IPS-18a (cell line): ENCODE data around the gene MOAP1.
"Not testable (repeated sequence)": the region's sequence is repeated elsewhere in the genome, so short reads cannot be mapped to it uniquely, and the experiment has no call there.

Experiments used
- H3K27ac ChIP-seq: one replicate; pipeline ENCODE4 v1.5.1; 2013; ENCODE audit warnings: low read length
- H3K27me3 ChIP-seq: one replicate; pipeline ENCODE4 v1.6.1; 2013; ENCODE audit warnings: mild to moderate bottlenecking, low read length; ENCODE audit not compliant: control insufficient read depth, insufficient read depth
- H3K36me3 ChIP-seq: one replicate; pipeline ENCODE4 v1.6.1; 2013; ENCODE audit warnings: low read depth, low read length; ENCODE audit not compliant: control insufficient read depth
- H3K4me1 ChIP-seq: one replicate; pipeline ENCODE4 v1.6.1; 2013; ENCODE audit warnings: low read depth, low read length; ENCODE audit not compliant: control insufficient read depth
- H3K4me3 ChIP-seq: one replicate; pipeline ENCODE4 v1.5.1; 2013; ENCODE audit warnings: low read length
- H3K9ac ChIP-seq: one replicate; pipeline ENCODE4 v1.6.1; 2013; ENCODE audit warnings: mild to moderate bottlenecking, low read length, moderate library complexity
- H3K9me3 ChIP-seq: one replicate; pipeline ENCODE4 v1.6.1; 2013; ENCODE audit warnings: low read depth, low read length; ENCODE audit not compliant: control insufficient read depth

Gene MOAP1

DNA sequence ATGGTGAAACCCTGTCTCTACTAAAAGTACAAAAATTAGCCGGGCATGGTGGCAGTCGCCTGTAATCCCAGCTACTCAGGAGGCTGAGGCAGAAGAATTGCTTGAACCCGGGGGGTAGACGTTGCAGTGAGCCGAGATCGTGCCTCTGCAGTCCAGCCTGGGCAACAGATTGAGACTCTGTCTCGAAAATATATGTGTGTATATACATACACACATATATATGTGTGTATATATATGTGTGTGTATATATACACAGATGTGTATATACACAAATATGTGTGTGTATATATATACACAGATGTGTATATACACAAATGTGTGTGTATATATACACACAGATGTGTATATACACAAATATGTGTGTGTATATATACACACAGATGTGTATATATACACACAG is 26.3 kb downstream of the MOAP1 start:
- H3K9me3 ChIP-seq, H3K36me3 ChIP-seq, H3K4me1 ChIP-seq, H3K27ac ChIP-seq, H3K9ac ChIP-seq, H3K27me3 ChIP-seq, H3K4me3 ChIP-seq: not testable (repeated sequence)

DNA sequence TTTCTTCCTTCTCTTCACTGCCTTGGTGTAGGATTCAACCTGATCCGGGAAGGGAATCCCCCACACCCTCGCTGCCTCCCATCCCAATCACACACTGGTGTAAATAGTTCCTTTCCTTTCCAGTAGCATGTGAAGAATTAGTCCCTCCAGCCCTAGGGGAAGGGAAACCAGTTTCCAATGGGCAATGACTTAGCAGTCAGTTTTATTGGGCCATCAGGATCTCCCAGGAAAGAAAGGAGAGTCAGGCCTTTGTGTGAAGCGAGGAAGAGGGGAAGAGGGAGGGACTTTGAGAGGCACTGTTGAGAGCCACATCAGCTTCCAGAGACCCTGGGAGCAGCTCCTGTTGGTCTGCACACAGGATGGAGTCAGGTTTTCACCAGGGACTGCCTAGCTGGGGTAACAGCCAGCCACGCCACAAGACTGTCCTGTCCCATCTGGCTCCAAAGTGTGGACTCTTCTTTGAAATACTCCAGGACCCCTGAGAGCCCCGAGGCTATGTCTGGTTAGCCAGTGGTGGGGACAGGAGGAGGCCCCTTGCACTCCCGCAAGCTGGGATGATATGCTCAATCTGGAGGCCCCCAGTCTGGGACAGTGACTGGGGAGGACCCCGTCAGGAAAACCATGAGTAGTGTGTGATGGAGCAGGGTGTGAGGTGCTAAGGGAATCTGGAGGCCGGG is 27.9 kb downstream of the MOAP1 start:
- peaks cover 4% of the 10 kb centered on the region for H3K4me1 ChIP-seq
- no peak overlapping the region for H3K4me3 ChIP-seq
- no peak overlapping the region for H3K9ac ChIP-seq
- no peaks in the 10 kb centered on the region for H3K36me3 ChIP-seq
- H3K27ac ChIP-seq = no peak overlapping the region
- H3K27me3 ChIP-seq = no peaks in the 10 kb centered on the region
- H3K9me3 ChIP-seq = no peaks in the 10 kb centered on the region

DNA sequence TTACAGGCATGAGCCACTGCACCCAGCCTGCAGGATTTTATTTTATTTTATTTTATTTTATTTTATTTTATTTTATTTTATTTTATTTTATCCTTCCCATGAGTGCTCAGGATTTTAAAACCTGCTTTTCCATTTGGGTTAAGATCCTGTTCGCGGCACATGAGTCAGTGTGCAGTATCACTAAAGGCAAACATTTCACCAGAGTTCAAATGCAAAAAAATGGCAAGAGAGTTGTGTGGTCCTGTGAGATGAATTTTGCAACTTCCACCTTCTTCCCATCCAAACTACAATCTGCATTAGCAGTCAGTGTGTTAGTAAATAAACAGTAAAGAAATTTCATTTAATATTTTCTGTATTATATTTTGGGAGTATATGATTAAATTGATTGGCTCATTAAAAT is 29.0 kb downstream of the MOAP1 start:
- no peak overlapping the region for H3K27ac ChIP-seq
- no peaks in the 10 kb centered on the region for H3K9me3 ChIP-seq
- no peak overlapping the region for H3K4me3 ChIP-seq
- no peak overlapping the region for H3K9ac ChIP-seq
- H3K4me1 ChIP-seq = peaks cover 4% of the 10 kb centered on the region
- no peaks in the 10 kb centered on the region for H3K27me3 ChIP-seq
- H3K36me3 ChIP-seq = no peaks in the 10 kb centered on the region

DNA sequence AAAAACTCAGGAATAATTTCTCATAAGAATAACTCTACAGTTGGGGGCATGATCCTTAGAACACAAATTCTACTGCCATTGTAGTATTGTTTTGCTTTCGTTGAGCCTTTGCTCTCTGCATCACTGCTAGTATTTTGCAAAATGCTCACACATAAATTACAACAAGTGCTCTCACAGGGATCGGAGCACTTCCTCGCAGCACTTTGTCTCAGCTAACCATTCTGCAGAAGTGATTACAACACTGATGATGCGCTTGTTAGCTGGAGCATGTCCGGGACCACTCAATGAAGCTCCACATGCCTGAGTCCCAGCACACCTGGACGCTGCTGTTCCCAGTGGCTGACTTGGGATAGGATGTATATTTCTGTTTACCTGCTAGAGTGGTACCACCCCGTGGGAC is 31.6 kb downstream of the MOAP1 start:
- Histone ChIP-seq H3K4me1 (no peaks in the 10 kb centered on the region), H3K27ac (no peak overlapping the region), H3K9ac (no peak overlapping the region), H3K36me3 (no peaks in the 10 kb centered on the region), H3K9me3 (no peaks in the 10 kb centered on the region), H3K4me3 (no peak overlapping the region), H3K27me3 (no peaks in the 10 kb centered on the region)

DNA sequence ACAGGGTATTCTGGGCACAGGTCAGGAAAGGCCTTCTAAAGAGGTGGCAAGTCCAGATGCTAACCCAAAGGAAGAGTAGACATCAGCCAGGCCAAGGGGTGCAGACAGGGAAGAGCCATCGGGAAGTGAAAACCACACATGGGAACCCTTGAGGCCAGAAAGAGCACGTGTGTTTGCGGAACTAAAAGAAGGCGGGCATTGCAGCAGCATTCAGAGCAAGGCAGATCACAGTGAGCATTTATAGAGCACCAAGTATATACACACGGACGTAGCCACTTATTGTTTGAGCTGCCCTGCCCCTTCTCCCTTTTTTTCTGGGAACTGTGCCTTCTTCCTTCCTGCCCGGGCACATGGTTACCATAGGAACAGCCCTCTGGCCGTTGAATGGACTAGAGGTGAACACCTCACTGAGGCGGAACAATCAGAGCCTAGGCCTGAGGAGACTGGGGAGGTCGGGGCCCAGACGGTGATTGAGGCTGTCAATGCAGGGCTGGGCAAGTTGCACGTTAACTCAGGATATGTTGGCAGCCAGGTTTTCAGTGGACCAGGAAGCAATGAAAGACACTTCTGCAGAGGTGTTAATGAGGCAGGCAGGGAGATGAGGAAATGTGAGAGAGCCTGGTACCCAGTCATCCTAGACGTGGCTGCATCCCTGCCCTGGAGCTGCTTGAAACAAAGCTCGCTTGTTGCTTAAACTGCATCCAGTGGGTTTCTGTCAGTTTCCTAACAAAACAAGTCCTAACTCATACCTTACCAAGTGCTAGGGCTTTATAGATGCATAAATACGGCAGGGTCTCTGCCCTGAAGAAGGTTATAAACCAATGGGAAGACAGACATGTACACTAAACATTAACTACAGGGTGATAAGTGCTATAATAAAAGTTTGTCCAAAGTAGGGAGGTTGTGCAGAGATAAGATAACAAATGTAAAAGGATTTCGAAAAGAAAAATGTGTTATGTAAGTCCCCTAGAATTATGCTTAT is 34.2 kb downstream of the MOAP1 start:
- H3K9ac ChIP-seq = no peak overlapping the region
- H3K27ac ChIP-seq = no peak overlapping the region

DNA sequence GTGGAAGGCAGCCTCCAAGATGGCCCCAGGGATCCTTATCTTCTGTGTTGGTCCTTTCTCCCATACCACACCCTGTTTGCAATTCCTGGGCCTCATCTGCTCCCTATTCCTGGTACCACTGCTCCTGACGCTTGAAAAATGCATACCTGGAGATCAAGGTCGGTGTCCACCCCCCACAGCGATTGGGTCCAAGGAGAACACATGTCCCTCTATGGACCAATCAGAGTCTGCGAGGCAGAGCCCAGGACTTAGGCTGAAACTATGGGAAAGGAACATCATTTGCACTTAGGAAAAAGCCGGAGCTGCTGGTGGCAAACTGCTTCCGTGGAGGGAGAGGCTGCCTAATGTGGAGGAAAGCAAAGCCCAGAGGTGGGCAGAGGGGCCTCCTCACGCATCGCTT is 35.7 kb downstream of the MOAP1 start:
- Histone ChIP-seq H3K36me3 (no peaks in the 10 kb centered on the region), H3K27me3 (no peaks in the 10 kb centered on the region), H3K4me1 (no peaks in the 10 kb centered on the region), H3K4me3 (no peak overlapping the region), H3K27ac (no peak overlapping the region), H3K9ac (no peak overlapping the region), H3K9me3 (no peaks in the 10 kb centered on the region)

More for the DNA sequence above, 34.2 kb downstream of the MOAP1 start:
- H3K27me3 ChIP-seq = no peaks in the 10 kb centered on the region
- no peaks in the 10 kb centered on the region for H3K4me1 ChIP-seq
- H3K4me3 ChIP-seq = no peak overlapping the region
- no peaks in the 10 kb centered on the region for H3K36me3 ChIP-seq
- H3K9me3 ChIP-seq = no peaks in the 10 kb centered on the region

DNA sequence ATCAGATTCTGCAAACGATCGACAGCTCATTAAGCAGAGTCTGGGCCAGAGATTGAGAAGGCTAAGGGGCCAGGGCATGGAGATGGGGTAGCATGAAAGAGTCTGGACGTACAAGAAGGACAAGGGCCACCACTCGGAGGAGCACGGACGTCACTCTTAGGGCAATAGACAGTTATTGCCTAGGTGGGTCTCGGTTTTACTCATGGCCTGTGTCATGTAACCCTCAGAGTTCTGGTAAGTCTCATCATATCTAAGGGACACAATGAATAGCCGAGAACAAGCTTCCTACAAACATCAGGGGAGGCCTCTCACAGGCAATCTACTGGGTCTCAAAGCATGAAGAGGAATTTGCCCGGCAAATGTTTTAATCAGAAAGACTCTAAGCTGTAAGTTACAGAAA is 38.6 kb downstream of the MOAP1 start:
- H3K4me1 ChIP-seq = no peaks in the 10 kb centered on the region

DNA sequence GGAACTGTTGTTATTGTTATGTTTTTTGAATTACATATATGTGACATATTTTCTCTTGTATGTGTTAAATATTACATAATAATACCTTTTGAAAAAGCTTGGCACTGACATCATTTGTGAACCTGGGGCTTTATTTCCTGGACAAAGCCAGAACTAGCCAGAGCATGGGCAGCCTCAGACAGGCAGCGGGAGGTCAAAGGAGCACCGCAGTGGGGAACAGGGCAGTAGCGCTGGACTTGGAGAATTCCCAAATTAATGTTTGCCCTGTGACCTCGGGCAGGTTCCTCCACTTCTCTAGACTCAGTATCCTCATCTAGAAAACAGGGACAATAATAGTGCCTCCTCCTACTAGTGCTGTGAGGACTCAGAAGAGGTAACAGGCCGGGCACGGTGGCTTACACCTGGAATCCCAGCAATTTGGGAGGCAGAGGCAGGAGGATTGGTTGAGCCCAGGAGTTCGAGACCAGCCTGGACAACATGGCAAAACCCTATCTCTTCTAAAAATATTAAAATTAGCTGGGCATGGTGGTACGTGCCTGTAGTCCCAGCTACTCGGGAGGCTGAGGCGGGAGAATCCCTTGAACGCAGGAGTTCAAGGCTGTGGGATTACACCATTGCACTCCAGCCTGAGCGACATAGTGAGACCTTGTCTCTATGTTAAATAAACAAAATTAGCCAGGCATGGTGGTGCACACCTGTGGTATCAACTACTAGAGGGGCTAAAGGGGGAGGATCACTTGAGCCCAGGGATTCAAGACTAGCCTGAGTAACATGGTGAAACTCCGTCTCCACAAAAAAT is 41.6 kb downstream of the MOAP1 start:
- H3K27me3 ChIP-seq = no peaks in the 10 kb centered on the region

More for the DNA sequence above, 38.6 kb downstream of the MOAP1 start:
- Histone ChIP-seq H3K36me3 (no peaks in the 10 kb centered on the region), H3K9ac (no peak overlapping the region), H3K9me3 (no peaks in the 10 kb centered on the region), H3K27ac (no peak overlapping the region), H3K4me3 (no peak overlapping the region), H3K27me3 (no peaks in the 10 kb centered on the region)

DNA sequence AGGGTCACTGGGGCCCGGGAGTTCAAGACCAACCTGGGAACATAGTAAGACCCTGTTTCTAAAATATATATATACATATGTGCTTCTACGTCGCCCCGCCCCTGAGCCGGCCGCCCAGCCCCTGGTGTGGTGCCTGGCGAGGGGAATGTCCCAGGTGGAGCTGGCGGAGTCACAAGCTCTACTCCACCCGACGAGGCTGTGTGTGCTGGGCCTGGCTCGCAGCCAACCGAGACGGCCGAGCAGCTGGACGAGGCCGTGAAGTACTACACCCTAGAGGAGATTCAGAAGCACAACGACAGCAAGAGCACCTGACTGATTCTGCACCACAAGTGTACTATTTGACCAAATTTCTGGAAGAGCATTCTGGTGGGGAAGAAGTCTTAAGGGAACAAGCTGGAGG is 46.8 kb downstream of the MOAP1 start:
- H3K27ac ChIP-seq = no peak overlapping the region
- H3K9ac ChIP-seq = no peak overlapping the region

More for the DNA sequence above, 41.6 kb downstream of the MOAP1 start:
- no peak overlapping the region for H3K27ac ChIP-seq
- H3K36me3 ChIP-seq = no peaks in the 10 kb centered on the region
- H3K4me1 ChIP-seq = no peaks in the 10 kb centered on the region
- no peak overlapping the region for H3K4me3 ChIP-seq
- H3K9me3 ChIP-seq = no peaks in the 10 kb centered on the region
- H3K9ac ChIP-seq = no peak overlapping the region

DNA sequence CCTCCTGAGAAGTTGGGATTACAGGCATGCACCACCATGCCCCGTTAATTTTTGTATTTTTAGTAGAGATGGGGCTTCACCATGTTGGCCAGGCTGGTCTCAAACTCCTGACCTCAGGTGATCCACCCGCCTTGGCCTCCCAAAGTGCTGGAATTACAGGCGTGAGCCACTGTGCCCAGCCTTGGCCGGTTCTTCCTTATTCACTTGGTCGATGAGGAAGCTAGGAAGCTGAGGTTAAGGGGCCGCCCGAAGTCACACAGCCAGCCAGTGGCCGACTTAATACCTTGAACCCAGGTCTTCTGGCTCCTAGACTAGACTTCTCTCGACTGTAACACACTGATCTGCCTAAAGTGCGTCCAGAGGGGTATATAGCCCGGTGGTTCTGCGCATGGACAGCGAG is 48.2 kb downstream of the MOAP1 start:
- H3K36me3 ChIP-seq, H3K4me1 ChIP-seq, H3K27me3 ChIP-seq, H3K9ac ChIP-seq, H3K9me3 ChIP-seq, H3K27ac ChIP-seq, H3K4me3 ChIP-seq: not testable (repeated sequence)

More for the DNA sequence above, 46.8 kb downstream of the MOAP1 start:
- Histone ChIP-seq H3K27me3 (no peaks in the 10 kb centered on the region), H3K9me3 (no peaks in the 10 kb centered on the region), H3K4me3 (no peak overlapping the region), H3K4me1 (no peaks in the 10 kb centered on the region), H3K36me3 (no peaks in the 10 kb centered on the region)

DNA sequence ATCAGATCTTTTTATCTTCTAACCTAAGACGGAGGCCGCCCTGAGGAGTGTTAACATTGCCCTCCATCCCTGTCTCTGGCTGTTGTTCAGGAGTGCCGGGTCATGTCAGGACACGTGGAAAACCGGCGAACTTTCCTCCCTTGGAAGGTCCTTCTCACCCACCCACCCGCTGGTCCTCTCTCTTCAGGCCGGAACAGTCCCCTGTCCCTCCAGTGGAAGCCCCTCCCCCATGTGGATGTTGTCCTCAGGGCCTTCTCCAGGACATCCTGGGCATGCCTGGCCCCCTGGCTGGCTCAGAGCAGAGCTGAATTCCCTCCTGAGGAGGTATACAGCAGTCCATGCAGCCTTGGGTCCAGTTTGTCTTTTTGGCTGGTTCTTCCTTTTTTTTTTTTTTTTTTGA is 48.7 kb downstream of the MOAP1 start:
- no peaks in the 10 kb centered on the region for H3K36me3 ChIP-seq

More for the DNA sequence above, 48.7 kb downstream of the MOAP1 start:
- Histone ChIP-seq H3K27me3 (no peaks in the 10 kb centered on the region), H3K4me1 (no peaks in the 10 kb centered on the region), H3K9me3 (no peaks in the 10 kb centered on the region), H3K27ac (no peak overlapping the region), H3K4me3 (no peak overlapping the region), H3K9ac (no peak overlapping the region)
